SK-N-DZ (cell line): ENCODE data around the gene PLS3.
A peak's percentile ranks its signal among the peaks of the same experiment; 100 is the strongest.

Experiments
- DNase-seq: peaks from one replicate; pipeline ENCODE4 v3.0.0-alpha.2; 2015; ENCODE audit warnings: low spot score
- small RNA-seq, 2 experiments: library from RNA; depleted of rRNA; stranded (forward); fragments of <200 nt; gene quantifications; one replicate each; pipeline ENCODE3, GENCODE V24; 2014

The PLS3 gene

GRCh38 chrX:115690511-115691216 is 129.7 kb downstream of the PLS3 start:
- peak; percentile 67 for DNase-seq

DNA sequence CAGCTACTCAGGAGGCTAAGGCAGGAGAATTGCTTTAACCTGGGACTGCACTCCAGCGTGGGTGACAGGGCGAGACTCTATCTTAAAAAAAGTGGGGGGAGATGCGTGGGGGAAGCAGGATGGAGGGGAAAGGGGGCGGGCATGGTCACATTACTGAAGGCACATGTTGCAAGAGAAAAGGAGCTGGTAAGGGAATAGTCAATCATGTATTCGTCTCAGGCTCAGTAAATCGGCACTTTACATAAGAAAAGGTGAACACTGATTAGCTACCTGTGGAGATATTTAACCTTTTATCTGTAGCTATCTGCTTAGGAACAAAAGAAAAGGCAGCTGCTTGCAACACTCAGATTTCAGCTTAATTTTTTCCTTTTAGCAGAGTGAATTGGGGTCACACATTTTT is 132.5 kb downstream of the PLS3 start:
- DNase-seq, result no peak

- DNase-seq, result no peak
Observed at GRCh38 chrX:115694028-115694427, 133.1 kb downstream of the PLS3 start.

- no peak for DNase-seq
Observed at GRCh38 chrX:115696039-115696438, 135.1 kb downstream of the PLS3 start.

DNA sequence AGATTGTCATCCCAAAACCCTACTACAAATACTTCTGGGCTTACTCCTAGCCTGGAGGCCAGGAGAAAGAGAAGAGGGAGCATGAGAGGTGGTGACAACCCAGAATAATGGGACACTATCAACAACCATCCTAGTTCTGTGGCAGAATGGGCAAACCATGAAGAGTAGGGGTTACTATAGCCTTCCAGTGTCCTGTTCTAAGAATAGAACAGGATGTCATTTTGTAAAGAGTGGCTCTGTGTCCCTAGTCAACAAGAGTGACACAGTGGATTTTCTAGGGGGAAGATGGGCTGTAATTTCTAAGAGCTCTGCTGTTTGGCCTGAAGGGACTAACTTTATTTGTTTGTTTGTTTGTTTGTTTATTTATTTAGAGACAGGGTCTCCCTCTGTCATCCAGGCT is 136.0 kb downstream of the PLS3 start:
- no peak for DNase-seq

GRCh38 chrX:115697806-115698205 is 136.8 kb downstream of the PLS3 start:
- no peak for DNase-seq

Small RNA genes within 50 kb of the gene (small RNA-seq; reads per million reads assigned to genes)
- gene RF00264, result 0 reads per million in 2 experiments
